Measurements from ENCODE around the gene DCDC2B. TPM values are rescaled to one million over a fixed set of nuclear protein-coding genes. Genes with fewer than 3 reads are reported as not detected.

Gene DCDC2B
- total RNA-seq, 1 donor = not detected

DNA sequence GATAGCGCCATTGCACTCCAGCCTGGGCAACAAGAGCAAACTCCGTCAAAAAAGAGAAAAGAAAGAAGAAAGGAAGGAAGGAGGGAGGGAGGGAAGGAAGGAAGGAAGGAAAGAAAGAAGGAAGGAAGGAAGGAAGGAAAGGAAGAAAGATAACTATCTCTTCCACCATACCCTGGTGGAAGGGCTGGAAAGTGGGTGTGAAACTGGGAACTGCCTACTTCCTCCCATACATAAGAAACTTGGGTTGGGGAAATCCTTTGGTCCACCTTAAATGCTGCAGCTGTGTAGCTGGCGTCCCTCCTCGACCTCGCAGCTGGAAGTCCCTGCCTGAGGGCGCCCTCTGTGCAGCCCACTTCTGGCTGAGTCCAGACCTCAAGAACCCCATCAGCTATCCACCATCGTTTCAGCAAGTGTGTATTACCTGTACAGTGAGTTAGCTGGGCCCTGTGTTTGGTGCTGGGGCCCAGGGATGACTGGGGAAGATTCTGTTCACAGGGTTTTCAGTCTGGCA is 33.5 kb downstream of the DCDC2B start:
- no peak overlapping the region for H3K4me3 ChIP-seq (ENCODE audit: insufficient read depth, low read length)

DNA sequence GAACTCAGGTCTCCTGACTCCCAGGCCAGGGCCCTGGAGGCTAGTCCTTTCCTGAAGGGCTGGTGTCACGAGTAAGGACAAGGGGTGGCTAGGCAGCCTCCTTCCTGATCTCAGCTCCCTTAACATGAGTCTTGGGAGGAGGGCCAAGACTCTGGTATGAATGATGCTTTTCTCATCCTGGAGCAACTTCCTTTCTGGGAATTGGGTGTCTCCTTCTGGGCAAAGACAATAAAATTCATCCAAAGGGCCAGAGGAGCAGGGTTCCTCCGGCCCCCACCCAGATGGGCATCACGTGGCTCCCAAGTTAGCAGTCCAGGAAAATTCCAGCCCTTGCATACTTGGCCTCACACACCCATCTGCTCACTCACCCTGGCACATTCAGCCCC is 38.0 kb downstream of the DCDC2B start, which contains the start of gene FAM167B:
FAM167B (plus strand) TSS at position 335 of the 386 bp plus-strand sequence. CDS start 200 bp downstream, outside the sequence.
- H4K20me1 ChIP-seq (ENCODE audit: insufficient read depth, low read length) = no peaks in the 10 kb centered on the region
- no peak within 1 kb of the TSS for H3K4me3 ChIP-seq (ENCODE audit: insufficient read depth, low read length)
- no peaks in the 10 kb centered on the region for H3K79me2 ChIP-seq (ENCODE audit: insufficient read depth, low read length)
- H3K27ac ChIP-seq (ENCODE audit: low read depth, low read length) = peak within 1 kb of the TSS; percentile 65
- no peak within 1 kb of the TSS for H3K4me2 ChIP-seq (ENCODE audit: insufficient read depth, low read length)
- H3K4me1 ChIP-seq (ENCODE audit: insufficient read depth, low read length) = peaks cover 18% of the 10 kb centered on the region
- no peaks in the 10 kb centered on the region for H3K9me3 ChIP-seq (ENCODE audit: low read depth, low read length)
- DNase-seq (ENCODE audit: insufficient read length, low spot score, missing footprints) = peak; percentile 97
- TF ChIP-seq, protein P1, sequence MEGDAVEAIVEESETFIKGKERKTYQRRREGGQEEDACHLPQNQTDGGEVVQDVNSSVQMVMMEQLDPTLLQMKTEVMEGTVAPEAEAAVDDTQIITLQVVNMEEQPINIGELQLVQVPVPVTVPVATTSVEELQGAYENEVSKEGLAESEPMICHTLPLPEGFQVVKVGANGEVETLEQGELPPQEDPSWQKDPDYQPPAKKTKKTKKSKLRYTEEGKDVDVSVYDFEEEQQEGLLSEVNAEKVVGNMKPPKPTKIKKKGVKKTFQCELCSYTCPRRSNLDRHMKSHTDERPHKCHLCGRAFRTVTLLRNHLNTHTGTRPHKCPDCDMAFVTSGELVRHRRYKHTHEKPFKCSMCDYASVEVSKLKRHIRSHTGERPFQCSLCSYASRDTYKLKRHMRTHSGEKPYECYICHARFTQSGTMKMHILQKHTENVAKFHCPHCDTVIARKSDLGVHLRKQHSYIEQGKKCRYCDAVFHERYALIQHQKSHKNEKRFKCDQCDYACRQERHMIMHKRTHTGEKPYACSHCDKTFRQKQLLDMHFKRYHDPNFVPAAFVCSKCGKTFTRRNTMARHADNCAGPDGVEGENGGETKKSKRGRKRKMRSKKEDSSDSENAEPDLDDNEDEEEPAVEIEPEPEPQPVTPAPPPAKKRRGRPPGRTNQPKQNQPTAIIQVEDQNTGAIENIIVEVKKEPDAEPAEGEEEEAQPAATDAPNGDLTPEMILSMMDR (IDR thresholded peaks at IDR 0.05; ENCODE audit: extremely low read depth, low read depth, low read length) = no peak
- H2AFZ ChIP-seq (ENCODE audit: low read length) = peak within 1 kb of the TSS; percentile 36
- H3K36me3 ChIP-seq (ENCODE audit: insufficient read depth, low read length) = no peaks in the 10 kb centered on the region
- H3K27me3 ChIP-seq (ENCODE audit: insufficient read depth, low read length) = no peaks in the 10 kb centered on the region

More for the DNA sequence above, 33.5 kb downstream of the DCDC2B start:
- Histone ChIP-seq H4K20me1 (ENCODE audit: insufficient read depth, low read length) (no peaks in the 10 kb centered on the region), H3K9me3 (ENCODE audit: low read depth, low read length) (no peaks in the 10 kb centered on the region), H3K27me3 (ENCODE audit: insufficient read depth, low read length) (no peaks in the 10 kb centered on the region), H3K27ac (ENCODE audit: low read depth, low read length) (no peak overlapping the region), H3K4me1 (ENCODE audit: insufficient read depth, low read length) (peaks cover 16% of the 10 kb centered on the region), H2AFZ (ENCODE audit: low read length) (peak overlapping the region; percentile 42), H3K4me2 (ENCODE audit: insufficient read depth, low read length) (no peak overlapping the region), H3K79me2 (ENCODE audit: insufficient read depth, low read length) (no peaks in the 10 kb centered on the region), H3K36me3 (ENCODE audit: insufficient read depth, low read length) (no peaks in the 10 kb centered on the region)
- peak; percentile 68 for DNase-seq (ENCODE audit: insufficient read length, low spot score, missing footprints)
- TF ChIP-seq, protein P1 (IDR thresholded peaks at IDR 0.05; ENCODE audit: extremely low read depth, low read depth, low read length) = no peak

DNA sequence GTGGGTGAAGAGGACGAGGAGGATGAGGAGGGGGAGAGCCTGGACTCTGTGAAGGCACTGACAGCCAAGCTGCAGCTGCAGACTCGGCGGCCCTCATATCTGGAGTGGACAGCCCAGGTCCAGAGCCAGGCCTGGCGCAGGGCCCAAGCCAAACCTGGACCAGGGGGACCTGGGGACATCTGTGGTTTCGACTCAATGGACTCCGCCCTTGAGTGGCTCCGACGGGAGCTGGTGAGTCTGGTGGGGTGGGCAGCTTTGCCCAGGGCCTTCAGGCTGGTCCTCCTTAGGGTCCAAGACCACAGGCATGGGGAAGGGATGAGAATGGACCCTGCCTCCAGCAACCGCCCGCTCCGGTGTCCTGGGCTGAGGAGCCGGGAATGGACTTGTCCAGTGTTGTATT is 38.6 kb downstream of the DCDC2B start:
- Histone ChIP-seq H3K79me2 (ENCODE audit: insufficient read depth, low read length) (no peaks in the 10 kb centered on the region), H3K4me2 (ENCODE audit: insufficient read depth, low read length) (no peak overlapping the region), H4K20me1 (ENCODE audit: insufficient read depth, low read length) (no peaks in the 10 kb centered on the region), H3K36me3 (ENCODE audit: insufficient read depth, low read length) (no peaks in the 10 kb centered on the region), H3K27ac (ENCODE audit: low read depth, low read length) (peak overlapping the region; percentile 65), H3K9me3 (ENCODE audit: low read depth, low read length) (no peaks in the 10 kb centered on the region), H3K4me3 (ENCODE audit: insufficient read depth, low read length) (no peak overlapping the region), H3K4me1 (ENCODE audit: insufficient read depth, low read length) (peaks cover 18% of the 10 kb centered on the region), H2AFZ (ENCODE audit: low read length) (peak overlapping the region; percentile 36), H3K27me3 (ENCODE audit: insufficient read depth, low read length) (peaks cover under 1% of the 10 kb centered on the region)
- TF ChIP-seq, protein P1 (IDR thresholded peaks at IDR 0.05; ENCODE audit: extremely low read depth, low read depth, low read length) = no peak
- DNase-seq (ENCODE audit: insufficient read length, low spot score, missing footprints) = no peak

DNA sequence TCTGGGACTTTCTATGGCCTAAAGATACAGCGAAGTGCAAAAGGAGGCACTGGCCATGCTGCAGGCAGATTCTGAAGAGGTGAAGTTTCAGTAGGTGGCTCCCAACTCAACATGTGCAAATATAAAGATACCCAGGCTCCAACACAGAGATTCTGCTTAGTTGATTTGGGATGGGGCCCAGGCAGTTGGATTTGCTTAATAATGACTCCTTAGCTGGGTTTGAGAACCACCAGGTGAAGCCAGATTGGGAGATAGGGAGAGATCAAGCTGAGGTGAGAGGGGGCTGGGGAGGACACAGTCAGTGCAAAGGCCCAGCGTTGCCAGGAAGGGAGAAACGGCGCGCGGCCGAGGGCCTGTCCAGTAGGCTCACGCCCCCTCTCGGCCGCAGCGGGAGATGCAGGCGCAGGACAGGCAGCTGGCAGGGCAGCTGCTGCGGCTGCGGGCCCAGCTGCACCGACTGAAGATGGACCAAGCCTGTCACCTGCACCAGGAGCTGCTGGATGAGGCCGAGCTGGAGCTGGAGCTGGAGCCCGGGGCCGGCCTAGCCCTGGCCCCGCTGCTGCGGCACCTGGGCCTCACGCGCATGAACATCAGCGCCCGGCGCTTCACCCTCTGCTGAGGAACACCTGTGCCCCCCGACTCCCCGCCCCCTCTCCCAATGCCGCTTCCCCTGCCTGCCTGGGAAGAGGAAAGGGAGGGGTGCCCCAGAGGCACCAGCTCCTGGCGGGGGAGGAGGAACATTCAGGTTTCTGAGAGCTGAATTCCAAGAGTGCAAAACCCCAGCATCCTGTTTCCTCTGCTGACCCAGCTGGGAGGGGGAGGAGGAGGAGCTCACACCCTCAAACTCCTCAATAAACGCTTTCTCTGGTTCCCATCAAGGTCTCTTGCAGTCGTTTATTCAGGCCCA is 39.3 kb downstream of the DCDC2B start:
- Histone ChIP-seq H3K27me3 (ENCODE audit: insufficient read depth, low read length) (peaks cover 4% of the 10 kb centered on the region), H3K36me3 (ENCODE audit: insufficient read depth, low read length) (no peaks in the 10 kb centered on the region), H3K79me2 (ENCODE audit: insufficient read depth, low read length) (no peaks in the 10 kb centered on the region), H3K27ac (ENCODE audit: low read depth, low read length) (no peak overlapping the region), H3K4me3 (ENCODE audit: insufficient read depth, low read length) (peak overlapping the region; percentile 35), H4K20me1 (ENCODE audit: insufficient read depth, low read length) (no peaks in the 10 kb centered on the region), H3K4me2 (ENCODE audit: insufficient read depth, low read length) (peak overlapping the region; percentile 62), H3K4me1 (ENCODE audit: insufficient read depth, low read length) (peaks cover 18% of the 10 kb centered on the region), H3K9me3 (ENCODE audit: low read depth, low read length) (no peaks in the 10 kb centered on the region), H2AFZ (ENCODE audit: low read length) (peak overlapping the region; percentile 11)
- TF ChIP-seq, protein P1 (IDR thresholded peaks at IDR 0.05; ENCODE audit: extremely low read depth, low read depth, low read length) = peak; percentile 71
- peak; percentile 95 for DNase-seq (ENCODE audit: insufficient read length, low spot score, missing footprints)
